ENCODE results near the gene VAMP8.

VAMP8 gene

DNA sequence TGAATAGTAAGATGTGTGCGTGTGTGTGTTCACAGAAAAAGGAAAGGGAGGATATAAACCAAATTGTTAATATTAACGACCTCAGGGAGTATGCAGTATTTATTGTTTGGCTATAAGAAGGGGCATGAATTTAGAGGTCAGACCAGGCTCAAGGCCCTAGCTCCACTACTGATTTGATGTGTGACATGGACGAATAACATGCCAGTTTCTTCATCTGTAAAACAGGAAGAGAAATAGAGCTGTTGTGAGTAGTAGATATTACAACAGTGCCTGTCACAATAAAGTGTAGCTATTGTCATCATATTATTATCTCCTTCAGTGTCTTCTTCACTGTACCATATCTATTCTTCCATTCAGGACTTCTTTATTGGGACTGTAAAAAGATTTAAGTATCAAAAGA is 42.5 kb upstream of the VAMP8 start:
- no peak for DNase-seq (ENCODE audit: low read depth)
- TF ChIP-seq CTCF (conservative IDR thresholded peaks at IDR 0.05; ENCODE audit: control insufficient read depth, insufficient read depth, low read depth, low read length): no peak
- no peak overlapping the region for H3K4me3 ChIP-seq (ENCODE audit: control insufficient read depth, low read depth, low read length)

GRCh38 chr2:85536479-85536878 is 40.9 kb upstream of the VAMP8 start:
- peak; percentile 86 for DNase-seq (ENCODE audit: low read depth)
- H3K4me3 ChIP-seq (ENCODE audit: control insufficient read depth, low read depth, low read length): no peak overlapping the region
- no peak for TF ChIP-seq CTCF (conservative IDR thresholded peaks at IDR 0.05; ENCODE audit: control insufficient read depth, insufficient read depth, low read depth, low read length)

DNA sequence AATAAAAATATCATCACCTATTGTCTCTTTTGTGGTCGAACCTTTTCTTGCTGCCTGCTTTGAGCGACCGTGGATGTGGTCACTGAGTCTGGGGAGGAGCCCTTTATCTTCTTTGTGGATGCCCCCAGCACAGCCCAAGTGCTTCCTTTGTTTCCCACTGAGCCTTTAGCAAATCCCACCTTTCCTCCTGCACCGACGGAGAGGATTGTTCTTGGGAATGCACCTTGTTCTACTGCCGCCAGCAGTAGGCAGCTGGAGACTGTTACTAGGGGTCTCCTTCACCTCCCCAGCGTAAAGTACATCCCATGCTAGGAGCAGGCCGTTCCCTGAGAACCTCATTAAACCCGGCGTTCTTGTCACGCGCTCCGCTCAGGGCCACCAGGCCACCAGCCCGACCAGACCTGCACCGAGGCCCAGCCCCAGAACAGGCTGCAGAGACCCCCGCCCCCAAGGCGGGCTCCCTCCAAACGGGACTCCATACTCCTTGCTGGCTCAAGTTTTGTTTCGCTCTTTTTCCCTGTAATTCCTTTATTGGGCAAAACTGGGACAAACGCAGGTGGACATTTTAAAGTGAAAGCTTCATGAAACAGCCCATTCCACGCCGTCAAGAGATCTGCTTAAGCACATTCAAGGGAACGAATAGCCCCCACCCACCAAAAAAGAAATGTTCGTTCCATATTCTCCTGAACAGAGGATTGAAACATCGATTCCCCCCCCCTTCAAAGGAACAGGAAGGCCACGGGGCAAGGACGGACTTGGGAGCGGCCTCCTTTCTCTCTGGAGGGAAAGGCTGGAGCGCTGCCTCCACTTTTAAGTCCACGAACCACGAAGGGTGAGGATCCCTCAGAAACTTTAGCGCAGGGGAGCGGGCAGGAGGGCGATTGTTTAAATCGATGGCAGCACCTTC is 39.5 kb upstream of the VAMP8 start:
- H3K4me3 ChIP-seq (ENCODE audit: control insufficient read depth, low read depth, low read length): peak overlapping the region; percentile 86
- TF ChIP-seq CTCF (conservative IDR thresholded peaks at IDR 0.05; ENCODE audit: control insufficient read depth, insufficient read depth, low read depth, low read length): no peak
- peak; percentile 38 for DNase-seq (ENCODE audit: low read depth)

DNA sequence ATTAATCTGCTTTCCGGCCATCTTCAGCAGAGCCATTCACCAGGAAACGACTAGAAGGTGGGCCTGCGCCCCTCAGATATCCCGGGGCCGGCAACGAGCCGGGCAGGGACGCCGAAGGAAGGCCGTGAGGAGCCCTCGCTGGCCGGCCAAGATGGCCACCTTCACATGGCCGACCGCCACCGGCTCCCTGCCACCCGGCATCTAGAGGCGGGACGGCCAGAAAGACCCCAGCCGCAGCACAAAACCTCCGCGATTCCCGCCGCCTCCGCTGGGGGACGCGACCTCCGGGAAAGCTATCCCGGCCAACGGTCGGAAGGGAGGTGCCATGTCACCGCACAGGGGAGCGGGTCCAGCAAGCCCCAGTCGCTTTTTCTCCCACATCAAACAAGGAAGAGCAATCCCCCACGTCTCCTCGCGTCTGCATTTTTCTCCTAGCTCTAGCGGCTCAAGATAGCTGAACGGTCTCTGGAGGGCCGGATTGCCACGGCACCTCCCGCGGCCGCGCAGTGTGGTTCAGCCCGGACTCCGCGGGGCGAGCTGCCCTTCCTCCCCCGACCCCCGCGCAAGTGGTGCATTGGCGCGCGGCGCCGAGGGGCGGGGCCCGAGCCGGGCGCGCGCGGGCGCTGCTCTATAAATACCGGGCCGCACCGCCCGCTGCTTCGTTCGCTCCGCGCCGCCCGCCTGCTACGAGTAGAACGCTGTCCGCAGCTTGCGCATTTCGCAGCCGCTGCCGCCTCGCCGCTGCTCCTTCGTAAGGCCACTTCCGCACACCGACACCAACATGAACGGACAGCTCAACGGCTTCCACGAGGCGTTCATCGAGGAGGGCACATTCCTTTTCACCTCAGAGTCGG is 38.7 kb upstream of the VAMP8 start, which contains the start of gene MAT2A:
Gene MAT2A (plus strand): TSS at position 662 of the 854 bp plus-strand sequence. CDS start 120 bp downstream, at position 782.
- DNase-seq (ENCODE audit: low read depth): peak; percentile 89

GRCh38 chr2:85539361-85540132 is 37.8 kb upstream of the VAMP8 start:
- DNase-seq (ENCODE audit: low read depth): peak; percentile 56
- peak overlapping the region; percentile 86 for H3K4me3 ChIP-seq (ENCODE audit: control insufficient read depth, low read depth, low read length)
- TF ChIP-seq CTCF (conservative IDR thresholded peaks at IDR 0.05; ENCODE audit: control insufficient read depth, insufficient read depth, low read depth, low read length): no peak

More for the DNA sequence above, 38.7 kb upstream of the VAMP8 start, which contains the start of gene MAT2A:
- TF ChIP-seq CTCF (conservative IDR thresholded peaks at IDR 0.05; ENCODE audit: control insufficient read depth, insufficient read depth, low read depth, low read length): peak; percentile 59
- peak within 1 kb of the TSS; percentile 86 for H3K4me3 ChIP-seq (ENCODE audit: control insufficient read depth, low read depth, low read length)

DNA sequence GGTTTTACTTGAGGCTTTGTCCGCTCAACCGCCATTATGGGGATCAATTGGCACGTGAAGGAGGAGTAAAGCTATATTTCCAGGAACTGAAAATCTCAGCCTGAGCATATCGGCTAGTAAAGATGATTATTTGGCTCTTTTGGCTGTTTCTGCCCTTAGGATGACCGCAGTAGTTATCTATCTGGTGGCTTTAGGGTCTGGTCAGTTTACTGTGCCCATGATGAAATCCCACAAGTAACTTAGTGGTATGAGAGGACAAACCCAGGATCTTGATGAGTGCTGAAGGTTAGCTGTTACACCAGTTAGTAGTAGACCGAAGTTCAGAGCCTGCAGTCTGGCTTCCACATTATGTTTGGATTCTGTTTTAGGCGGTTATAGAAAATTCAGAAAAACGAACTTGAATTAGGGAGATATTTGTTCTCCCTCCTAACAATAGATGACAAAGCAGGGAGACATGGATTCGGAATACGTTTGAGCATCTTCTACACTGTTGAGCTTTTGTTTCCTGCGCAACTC is 37.2 kb upstream of the VAMP8 start:
- DNase-seq (ENCODE audit: low read depth): no peak
- TF ChIP-seq CTCF (conservative IDR thresholded peaks at IDR 0.05; ENCODE audit: control insufficient read depth, insufficient read depth, low read depth, low read length): no peak
- H3K4me3 ChIP-seq (ENCODE audit: control insufficient read depth, low read depth, low read length): peak overlapping the region; percentile 86
